WI38 (cell line): ENCODE measurements around the gene COLQ.

Experiments
- H3K4me3 ChIP-seq: 2 replicates; pipeline ENCODE4 v1.5.1; 2011; ENCODE audit warnings: low read depth, mild to moderate bottlenecking, control low read depth, low read length
- CTCF ChIP-seq: IDR thresholded peaks from 2 replicates; pipeline ENCODE4 v1.5.1; 2012; ENCODE audit warnings: low read depth, mild to moderate bottlenecking, control low read depth, low read length

Gene COLQ

GRCh38 chr3:15455756-15456155 lies 65.8 kb downstream of the COLQ start:
- no peak for TF ChIP-seq CTCF
- no peak overlapping the region for H3K4me3 ChIP-seq

- TF ChIP-seq CTCF, result no peak
- no peak overlapping the region for H3K4me3 ChIP-seq
Measured at GRCh38 chr3:15454965-15455364, 66.5 kb downstream of the COLQ start.

GRCh38 chr3:15453991-15454625 lies 67.4 kb downstream of the COLQ start:
- H3K4me3 ChIP-seq, result no peak overlapping the region
- no peak for TF ChIP-seq CTCF

GRCh38 chr3:15453501-15453900 lies 68.0 kb downstream of the COLQ start:
- TF ChIP-seq CTCF, result no peak
- H3K4me3 ChIP-seq, result no peak overlapping the region

GRCh38 chr3:15452961-15453360 lies 68.5 kb downstream of the COLQ start:
- no peak for TF ChIP-seq CTCF
- no peak overlapping the region for H3K4me3 ChIP-seq

- H3K4me3 ChIP-seq, result no peak overlapping the region
- no peak for TF ChIP-seq CTCF
Measured at GRCh38 chr3:15452156-15452555, 69.3 kb downstream of the COLQ start.

- H3K4me3 ChIP-seq, result no peak overlapping the region
- no peak for TF ChIP-seq CTCF
Measured at GRCh38 chr3:15451216-15452113, 70.0 kb downstream of the COLQ start.
